ENCODE measurements around the gene UBQLN4.

The UBQLN4 gene

GRCh38 chr1:156033011-156033410 is 20.6 kb downstream of the UBQLN4 start:
- TF ChIP-seq L3MBTL2 (conservative IDR thresholded peaks at IDR 0.05) (no peak), LEF1 (IDR thresholded peaks at IDR 0.05; ENCODE audit: borderline replicate concordance) (no peak), SP1 (IDR thresholded peaks at IDR 0.05) (no peak), FOXM1 (IDR thresholded peaks at IDR 0.05; ENCODE audit: borderline replicate concordance) (no peak), NFRKB (IDR thresholded peaks at IDR 0.05) (no peak), ARNT (IDR thresholded peaks at IDR 0.05) (no peak), FOXA1 (IDR thresholded peaks at IDR 0.05) (no peak), HDGF (IDR thresholded peaks at IDR 0.05; ENCODE audit: borderline replicate concordance) (no peak), ZNF384 (IDR thresholded peaks at IDR 0.05) (no peak), SUZ12 (IDR thresholded peaks at IDR 0.05) (no peak), ELF4 (IDR thresholded peaks at IDR 0.05) (no peak)
- CTCF ChIA-PET, result interaction anchor here (1.7 kb wide), 1 partner anchor 34 kb away, joined by 8 read pairs; no protein-coding TSS in a partner anchor
- DNase-seq (ENCODE audit: extremely low spot score), result no peak
- POLR2A ChIA-PET, result interaction anchor here (0.8 kb wide), 1 partner anchor 20 kb away, joined by 3 read pairs; no protein-coding TSS in a partner anchor

DNA sequence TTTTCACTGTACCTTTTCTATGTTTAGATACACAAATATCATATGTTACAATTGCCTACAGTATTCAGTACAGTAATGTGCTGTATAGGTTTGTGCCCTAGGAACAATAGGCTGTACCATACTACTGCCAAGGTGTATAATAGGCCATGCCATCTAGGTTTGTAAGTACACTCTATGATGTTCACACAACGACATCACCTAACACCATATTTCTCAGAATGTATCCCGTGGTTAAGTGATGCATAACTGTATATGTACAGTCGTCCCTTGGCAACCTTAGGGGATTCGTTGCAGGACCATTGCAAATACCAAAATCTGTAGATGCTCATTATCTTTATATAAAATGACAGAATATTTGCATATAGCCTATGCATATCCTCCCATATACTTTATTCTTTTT is 27.0 kb downstream of the UBQLN4 start:
- ChIA-PET CTCF (interaction anchor here (1.1 to 1.2 kb wide), 6 partner anchors 8 to 39 kb away, joined by 3 to 18 read pairs (median 4); no protein-coding TSS in a partner anchor), POLR2A (interaction anchor here (1.1 kb wide), 1 partner anchor 25 kb away, joined by 4 read pairs; no protein-coding TSS in a partner anchor)
- DNase-seq (ENCODE audit: extremely low spot score), result no peak
- TF ChIP-seq FOXA1 (IDR thresholded peaks at IDR 0.05), result no peak
- TF ChIP-seq ARNT (IDR thresholded peaks at IDR 0.05), result no peak
- TF ChIP-seq TARDBP (IDR thresholded peaks at IDR 0.05), result no peak

DNA sequence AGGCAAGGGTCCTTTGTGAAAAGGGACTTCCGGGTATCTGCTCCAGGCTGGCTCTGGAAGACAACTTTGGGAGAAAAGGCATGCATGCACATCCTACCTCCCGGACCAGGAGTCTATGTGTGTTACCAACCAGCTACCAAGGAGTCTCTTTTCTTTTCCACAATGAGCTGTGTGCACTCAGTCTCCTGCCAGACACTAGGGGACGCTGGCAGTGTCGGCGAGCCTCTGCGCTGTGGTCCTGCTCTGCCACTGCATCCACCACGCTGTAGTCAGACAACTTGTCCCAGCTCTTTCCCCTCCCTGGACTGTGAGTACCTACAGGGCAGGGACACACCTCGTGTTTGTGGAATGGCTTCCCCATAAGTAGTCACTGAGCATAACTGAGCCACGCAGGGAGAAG is 27.7 kb downstream of the UBQLN4 start:
- ChIA-PET POLR2A (interaction anchor here (1.0 to 1.1 kb wide), 3 partner anchors 26 to 41 kb away, joined by 4 to 11 read pairs (median 5); partner anchors contain the start of genes LAMTOR2 and UBQLN4), CTCF (interaction anchor here (0.5 to 1.8 kb wide), 14 partner anchors 8 to 166 kb away, joined by 3 to 18 read pairs (median 4); partner anchors contain the start of genes RAB25, SYT11 and UBQLN4)
- DNase-seq (ENCODE audit: extremely low spot score), result peak; percentile 91
- TF ChIP-seq PKNOX1 (IDR thresholded peaks at IDR 0.05) (no peak), NFRKB (IDR thresholded peaks at IDR 0.05) (no peak), HDGF (IDR thresholded peaks at IDR 0.05; ENCODE audit: borderline replicate concordance) (peak; percentile 87; the same call in 1 of the 2 replicates), LEF1 (IDR thresholded peaks at IDR 0.05; ENCODE audit: borderline replicate concordance) (no peak)

- POLR2A ChIA-PET, result no interaction called here
- no peak for DNase-seq (ENCODE audit: extremely low spot score)
- CTCF ChIA-PET, result interaction anchor here (0.5 to 1.8 kb wide), 3 partner anchors 28 to 1369 kb away, joined by 3 to 8 read pairs (median 5); partner anchors contain the start of gene UBQLN4
- TF ChIP-seq FOXK2 (IDR thresholded peaks at IDR 0.05) (no peak), CTBP1 (IDR thresholded peaks at IDR 0.05; ENCODE audit: borderline replicate concordance) (no peak), NFRKB (IDR thresholded peaks at IDR 0.05) (no peak), SP1 (IDR thresholded peaks at IDR 0.05) (no peak), ARNT (IDR thresholded peaks at IDR 0.05) (no peak), PKNOX1 (IDR thresholded peaks at IDR 0.05) (no peak), BHLHE40 (IDR thresholded peaks at IDR 0.05; ENCODE audit: borderline replicate concordance) (no peak), FOXA1 (IDR thresholded peaks at IDR 0.05) (no peak), TARDBP (IDR thresholded peaks at IDR 0.05) (no peak), L3MBTL2 (conservative IDR thresholded peaks at IDR 0.05) (no peak), ELF4 (IDR thresholded peaks at IDR 0.05) (no peak), FOXM1 (IDR thresholded peaks at IDR 0.05; ENCODE audit: borderline replicate concordance) (no peak), HDGF (IDR thresholded peaks at IDR 0.05; ENCODE audit: borderline replicate concordance) (no peak), SUZ12 (IDR thresholded peaks at IDR 0.05) (no peak), LEF1 (IDR thresholded peaks at IDR 0.05; ENCODE audit: borderline replicate concordance) (no peak), ZNF384 (IDR thresholded peaks at IDR 0.05) (no peak)
Measured at GRCh38 chr1:156024801-156025200, 28.8 kb downstream of the UBQLN4 start.

GRCh38 chr1:156021954-156022353 is 31.6 kb downstream of the UBQLN4 start:
- DNase-seq (ENCODE audit: extremely low spot score), result no peak
- TF ChIP-seq FOXA1 (IDR thresholded peaks at IDR 0.05) (no peak), ARNT (IDR thresholded peaks at IDR 0.05) (no peak), NFRKB (IDR thresholded peaks at IDR 0.05) (no peak), HDGF (IDR thresholded peaks at IDR 0.05; ENCODE audit: borderline replicate concordance) (no peak), LEF1 (IDR thresholded peaks at IDR 0.05; ENCODE audit: borderline replicate concordance) (no peak), SUZ12 (IDR thresholded peaks at IDR 0.05) (no peak), TARDBP (IDR thresholded peaks at IDR 0.05) (no peak), CTBP1 (IDR thresholded peaks at IDR 0.05; ENCODE audit: borderline replicate concordance) (no peak)
- ChIA-PET CTCF (interaction anchor here (2.4 kb wide), 1 partner anchor 45 kb away, joined by 11 read pairs; no protein-coding TSS in a partner anchor), POLR2A (interaction anchor here (1.0 to 1.8 kb wide), 3 partner anchors 43 to 51 kb away, joined by 3 to 6 read pairs (median 4); partner anchors contain the start of gene ARHGEF2)

GRCh38 chr1:156021093-156021428 is 32.5 kb downstream of the UBQLN4 start:
- ChIA-PET POLR2A (interaction anchor here (0.6 to 2.6 kb wide), 9 partner anchors 9 to 91 kb away, joined by 3 to 12 read pairs (median 4); partner anchors contain the start of gene ARHGEF2), CTCF (interaction anchor here (0.9 to 2.4 kb wide), 3 partner anchors 8 to 45 kb away, joined by 3 to 11 read pairs (median 4); no protein-coding TSS in a partner anchor)
- no peak for TF ChIP-seq L3MBTL2 (conservative IDR thresholded peaks at IDR 0.05)
- no peak for TF ChIP-seq LEF1 (IDR thresholded peaks at IDR 0.05; ENCODE audit: borderline replicate concordance)
- TF ChIP-seq PKNOX1 (IDR thresholded peaks at IDR 0.05), result no peak
- TF ChIP-seq FOXM1 (IDR thresholded peaks at IDR 0.05; ENCODE audit: borderline replicate concordance), result no peak
- no peak for TF ChIP-seq FOXK2 (IDR thresholded peaks at IDR 0.05)
- no peak for TF ChIP-seq SUZ12 (IDR thresholded peaks at IDR 0.05)
- TF ChIP-seq HDGF (IDR thresholded peaks at IDR 0.05; ENCODE audit: borderline replicate concordance), result no peak
- no peak for TF ChIP-seq ARNT (IDR thresholded peaks at IDR 0.05)
- TF ChIP-seq ZNF384 (IDR thresholded peaks at IDR 0.05), result no peak
- TF ChIP-seq SP1 (IDR thresholded peaks at IDR 0.05), result no peak
- TF ChIP-seq TARDBP (IDR thresholded peaks at IDR 0.05), result no peak
- no peak for TF ChIP-seq ELF4 (IDR thresholded peaks at IDR 0.05)
- no peak for TF ChIP-seq CTBP1 (IDR thresholded peaks at IDR 0.05; ENCODE audit: borderline replicate concordance)
- no peak for TF ChIP-seq BHLHE40 (IDR thresholded peaks at IDR 0.05; ENCODE audit: borderline replicate concordance)
- TF ChIP-seq FOXA1 (IDR thresholded peaks at IDR 0.05), result no peak
- no peak for TF ChIP-seq NFRKB (IDR thresholded peaks at IDR 0.05)
- DNase-seq (ENCODE audit: extremely low spot score), result no peak
